AG20443 (cell line): ENCODE results near the gene RBKS.
A peak's percentile ranks its signal among the peaks of the same experiment; 100 is the strongest.
"Not testable (repeated sequence)": the region's sequence is repeated elsewhere in the genome, so short reads cannot be mapped to it uniquely, and the experiment has no call there.

Source experiments
- DNase-seq: peaks from one replicate; pipeline ENCODE4 v3.0.0; 2012; ENCODE audit warnings: low spot score, mixed read lengths

Gene RBKS

GRCh38 chr2:27871802-27872201 lies 18.4 kb downstream of the RBKS start:
- DNase-seq: no peak

DNA sequence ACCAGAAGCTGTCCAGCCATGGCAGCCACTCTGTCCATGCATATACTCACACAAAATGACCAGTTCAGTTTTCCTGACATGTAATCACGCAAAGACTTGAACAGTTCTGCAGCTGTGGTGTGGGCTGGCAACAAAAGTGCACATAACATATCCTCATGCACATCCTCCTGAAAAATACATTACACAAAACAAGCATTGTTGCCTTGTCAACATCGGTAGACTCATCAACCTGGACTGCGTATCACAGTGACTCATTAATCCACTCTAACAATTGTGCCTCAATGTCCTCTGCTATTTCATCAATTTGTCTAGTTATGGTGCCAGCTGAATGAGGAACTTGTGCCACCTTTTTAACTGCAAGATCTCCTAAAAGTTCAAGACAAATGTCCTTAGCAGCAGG lies 19.5 kb downstream of the RBKS start:
- no peak for DNase-seq

DNA sequence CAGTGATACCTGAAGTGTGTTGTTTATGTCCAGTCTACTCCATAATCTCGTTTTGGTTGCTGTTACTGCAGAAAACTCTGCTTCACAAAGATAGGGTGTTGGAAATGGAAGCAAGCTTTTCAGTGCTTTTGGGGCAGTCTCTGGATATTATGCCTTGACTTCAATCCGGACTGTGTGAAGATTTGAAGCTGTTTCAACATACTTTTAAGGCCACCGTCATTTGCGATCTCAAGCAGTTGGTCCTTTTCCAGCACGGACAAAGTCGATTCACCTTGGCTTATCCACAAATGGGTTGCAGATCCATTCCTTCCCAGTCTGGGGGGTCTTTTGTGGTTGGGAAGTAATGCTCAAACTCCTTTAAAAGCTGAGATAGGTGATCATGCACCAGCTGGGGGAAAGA lies 20.4 kb downstream of the RBKS start:
- DNase-seq: no peak

GRCh38 chr2:27866237-27866636 lies 23.9 kb downstream of the RBKS start:
- DNase-seq: no peak

- DNase-seq: not testable (repeated sequence)
These were observed 26.2 kb downstream of the RBKS start for GRCh38 chr2:27863955-27864354.

GRCh38 chr2:27863146-27863545 lies 27.0 kb downstream of the RBKS start:
- DNase-seq: no peak

DNA sequence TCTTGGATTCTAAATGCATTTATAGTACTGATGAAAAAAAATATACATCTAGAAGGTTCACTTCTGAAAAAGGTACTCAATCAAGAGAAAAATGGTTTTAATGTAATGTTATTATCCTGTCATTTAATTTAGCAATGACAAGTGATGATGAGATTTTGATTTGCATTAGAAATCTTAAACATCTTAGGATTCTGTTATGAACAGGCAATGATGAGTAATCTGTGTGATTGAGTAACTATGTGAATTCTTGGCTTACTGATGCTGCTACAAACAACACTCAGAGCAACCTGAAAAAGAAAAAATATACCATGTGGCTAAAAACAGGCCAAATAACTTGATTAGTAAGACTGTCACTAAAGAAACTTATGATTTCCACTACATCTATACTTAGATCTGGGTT lies 30.1 kb downstream of the RBKS start:
- peak; percentile 58 for DNase-seq

DNA sequence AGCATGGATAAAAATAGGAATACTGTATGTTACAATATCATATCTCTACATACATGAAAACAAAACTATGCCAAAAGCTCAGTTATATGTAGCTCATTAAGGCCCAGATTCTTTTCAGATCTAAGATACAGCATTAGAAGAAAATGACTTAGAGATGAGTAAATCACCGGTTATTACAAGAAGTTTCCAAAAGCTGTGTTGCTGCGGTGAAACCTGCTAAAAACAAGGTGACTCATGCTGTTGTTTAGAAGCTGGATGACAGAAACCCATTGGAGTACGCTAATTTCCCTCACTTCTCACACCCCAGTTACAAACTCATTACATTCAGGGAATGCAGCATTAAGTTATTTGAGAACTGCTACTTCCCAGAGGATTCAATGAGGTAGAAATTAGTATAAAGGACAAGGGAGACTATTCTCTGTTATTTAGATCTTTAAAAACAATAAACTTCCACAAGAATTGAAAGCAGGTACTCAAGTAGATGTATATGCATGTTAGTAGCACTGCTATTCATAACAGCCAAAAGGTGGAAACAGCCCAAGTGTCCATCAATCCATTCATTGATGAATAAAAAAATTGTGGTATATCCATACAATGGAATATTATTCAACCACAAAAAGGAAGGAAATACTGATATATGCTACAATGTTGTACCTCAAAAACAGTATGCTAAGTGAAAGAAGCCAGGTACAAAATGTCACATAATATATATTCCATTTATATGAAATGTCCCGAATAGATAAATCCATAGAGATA lies 32.6 kb downstream of the RBKS start:
- peak; percentile 56 for DNase-seq

DNA sequence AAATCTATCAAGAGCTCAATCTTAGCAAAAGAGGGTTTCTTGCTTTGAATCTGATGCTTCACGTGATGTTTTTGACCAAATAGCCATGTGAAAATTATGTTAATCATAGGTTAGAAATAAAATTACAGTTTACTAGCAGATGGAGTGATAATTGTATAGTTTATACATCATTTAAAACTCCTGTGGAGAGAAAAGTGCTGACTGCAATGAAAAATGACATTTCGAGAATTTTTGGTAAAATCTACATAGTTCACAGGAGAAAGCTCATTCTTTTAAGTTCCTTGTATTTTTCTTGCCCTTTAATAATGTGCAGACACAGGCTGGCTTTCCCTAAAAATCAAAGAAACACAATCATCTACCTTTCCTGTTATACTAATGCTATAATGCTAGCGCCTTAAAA lies 33.2 kb downstream of the RBKS start:
- no peak for DNase-seq

GRCh38 chr2:27856386-27856785 lies 33.8 kb downstream of the RBKS start:
- DNase-seq: no peak

- DNase-seq: peak; percentile 45
These were observed 34.7 kb downstream of the RBKS start for GRCh38 chr2:27855476-27855875.

DNA sequence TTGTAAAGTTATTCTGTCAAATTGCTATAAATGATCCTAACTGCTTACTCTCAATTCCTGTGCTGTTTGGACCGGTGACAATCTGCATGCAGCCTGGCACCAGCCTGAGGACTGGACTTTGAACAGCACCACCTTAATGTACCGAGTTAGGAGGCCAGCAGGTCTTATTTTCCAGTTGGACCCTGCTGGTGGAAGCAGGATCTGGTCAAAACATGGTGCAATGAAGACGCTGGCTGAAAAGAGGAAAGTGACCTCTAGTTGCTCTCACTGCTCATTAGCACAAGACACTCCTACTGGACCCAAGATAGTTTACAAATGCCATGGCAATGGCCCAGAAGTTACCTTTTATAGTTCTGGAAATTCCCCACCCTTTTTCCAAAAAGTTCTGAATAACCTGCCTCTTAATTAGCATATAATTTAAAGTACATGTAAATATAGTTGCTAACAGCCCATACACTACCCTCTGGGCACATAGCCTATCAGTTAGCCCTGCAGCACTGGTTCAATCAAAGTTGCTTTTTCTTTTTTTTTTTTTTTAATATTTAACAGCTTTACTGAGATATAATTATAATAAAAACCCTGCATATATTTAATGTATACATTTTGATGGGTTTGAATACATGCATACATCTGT lies 35.8 kb downstream of the RBKS start:
- DNase-seq: no peak

- DNase-seq: no peak
These were observed 37.5 kb downstream of the RBKS start for GRCh38 chr2:27852691-27853090.

DNA sequence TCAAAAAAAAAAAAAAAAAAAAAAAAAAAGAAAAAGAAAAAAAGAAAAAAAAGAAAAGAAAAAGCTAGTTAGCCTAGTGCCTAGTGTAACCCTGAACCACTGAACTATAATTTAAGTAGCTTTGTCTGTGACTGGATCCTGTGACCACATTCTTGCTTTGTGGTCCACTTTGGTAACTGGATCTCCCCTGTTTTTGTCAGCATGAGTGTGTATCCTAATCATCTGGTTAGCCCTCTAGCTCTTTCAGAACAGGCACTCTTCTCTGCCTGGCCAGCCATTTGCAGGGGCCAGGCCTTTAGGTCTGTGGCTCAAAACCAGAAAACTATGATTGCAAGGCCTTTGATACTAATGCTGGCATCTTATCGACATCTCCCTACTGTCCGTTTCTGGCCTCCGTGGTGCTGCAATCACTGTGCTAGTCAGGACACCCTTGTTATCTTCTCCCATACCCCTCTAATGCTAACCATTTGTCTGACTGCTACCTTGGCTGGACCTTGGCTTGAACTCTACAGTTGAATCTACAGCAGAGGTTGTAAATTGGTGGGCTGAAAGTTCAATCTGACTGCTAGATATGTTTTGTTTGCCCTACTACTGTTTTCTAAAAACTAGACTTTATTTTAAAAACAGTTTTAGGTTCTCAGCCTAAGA lies 40.5 kb downstream of the RBKS start:
- no peak for DNase-seq

- no peak for DNase-seq
These were observed 42.9 kb downstream of the RBKS start for GRCh38 chr2:27847333-27847732.

DNA sequence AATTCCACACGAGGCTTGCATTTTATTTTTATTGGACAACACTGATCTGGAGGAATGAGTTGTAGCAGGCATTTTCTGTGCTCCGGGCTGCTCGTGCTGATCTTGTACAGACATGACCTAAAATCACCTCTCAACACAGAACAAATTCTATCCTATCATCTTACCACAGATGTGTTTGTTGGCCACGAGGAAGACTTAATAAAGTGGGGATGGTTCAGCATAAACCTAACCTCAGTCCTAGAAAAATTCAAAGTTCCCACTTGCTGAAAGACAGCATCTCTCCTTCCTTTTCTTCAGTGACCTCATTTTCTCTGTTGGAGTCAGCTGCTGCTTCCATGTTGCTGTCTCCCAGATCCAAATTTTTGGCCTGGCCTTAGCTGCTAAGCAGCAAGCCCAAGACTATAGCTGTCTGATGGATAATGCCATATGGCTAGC lies 45.3 kb downstream of the RBKS start:
- no peak for DNase-seq

- no peak for DNase-seq
These were observed 46.2 kb downstream of the RBKS start for GRCh38 chr2:27843992-27844391.

DNA sequence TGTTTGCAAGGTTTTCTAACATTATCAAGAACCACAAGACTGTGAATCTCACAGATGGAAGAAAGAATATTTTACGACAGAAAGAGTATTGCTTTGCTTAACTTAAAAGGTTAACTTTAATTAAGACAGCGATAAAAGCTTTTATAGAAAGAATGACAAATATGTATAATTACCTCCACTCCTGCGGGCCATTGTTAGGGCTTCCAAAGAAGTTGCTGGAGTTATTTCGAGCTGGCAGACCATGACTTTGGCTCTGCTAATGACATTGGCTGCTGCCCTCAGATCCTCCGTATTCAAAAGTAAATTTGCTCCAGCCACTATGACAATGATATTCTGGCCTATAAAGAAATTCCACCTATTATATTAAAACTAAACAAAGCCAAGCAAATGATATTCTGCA lies 47.3 kb downstream of the RBKS start:
- no peak for DNase-seq

GRCh38 chr2:27839022-27839618 lies 51.1 kb downstream of the RBKS start:
- no peak for DNase-seq

DNA sequence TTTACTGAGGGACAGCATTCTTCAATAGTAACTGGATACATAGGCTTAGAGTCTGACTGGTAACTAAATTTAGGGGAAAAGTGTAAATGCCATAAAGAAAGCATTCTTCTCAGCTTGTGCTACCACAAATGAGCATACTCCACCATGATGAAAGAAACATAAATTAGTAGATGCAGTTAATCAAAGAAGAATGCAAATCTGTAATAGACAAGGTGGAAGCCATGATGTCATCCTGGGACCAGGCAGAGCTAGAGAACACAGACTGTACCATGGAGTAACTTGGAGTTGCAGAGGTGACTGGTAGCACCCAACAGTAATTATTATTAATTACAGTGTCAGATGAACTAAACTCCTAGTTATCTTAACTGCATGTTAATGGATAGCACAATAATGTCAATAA lies 51.7 kb downstream of the RBKS start:
- no peak for DNase-seq

DNA sequence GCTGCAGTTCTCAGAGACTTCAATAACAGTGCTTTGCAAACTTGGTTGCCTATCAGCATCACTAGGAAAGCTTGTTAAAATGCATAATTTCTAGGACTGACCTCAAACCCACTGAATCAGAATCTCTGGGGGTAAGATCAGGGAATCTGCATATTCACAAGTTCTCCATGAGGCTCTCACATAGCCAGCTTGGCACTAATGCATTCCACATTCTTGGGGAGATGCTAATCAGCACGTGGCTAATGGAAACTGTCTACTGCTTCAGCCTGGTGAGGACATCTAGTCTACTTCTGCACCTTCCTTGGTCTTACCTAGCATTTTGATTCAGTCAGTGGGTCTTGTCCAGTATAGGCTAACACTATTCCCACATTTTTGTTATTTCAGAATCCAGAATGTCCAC lies 56.3 kb downstream of the RBKS start:
- DNase-seq: peak; percentile 36

DNA sequence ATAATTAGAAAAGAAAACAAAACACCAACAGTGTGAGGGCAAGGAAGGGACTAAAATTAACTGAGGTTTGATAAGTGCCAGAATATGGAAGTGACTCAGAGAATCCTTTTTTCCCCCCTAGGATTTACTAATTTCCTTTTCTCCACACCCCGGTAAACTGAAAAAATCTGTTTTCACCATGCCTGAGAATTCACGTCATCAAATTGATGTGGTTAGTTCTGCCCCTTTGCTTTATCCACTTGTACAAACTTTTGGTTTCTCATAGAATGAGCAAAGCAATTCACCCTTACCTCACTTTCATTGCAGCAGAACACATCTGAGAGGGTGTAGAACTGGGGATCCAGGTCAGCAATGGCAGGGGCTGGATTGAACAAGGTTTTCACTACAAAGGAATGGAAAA lies 57.8 kb downstream of the RBKS start:
- peak; percentile 67 for DNase-seq
